Caco-2 (cell line): ENCODE measurements around the gene AP3S1. TPM values are rescaled to one million over a fixed set of nuclear protein-coding genes. Genes with fewer than 3 reads are reported as not detected.

ENCODE experiments used
- BruUV-seq: library from RNA; stranded (reverse); fragments of 400-500 nt; replicated peaks from 2 replicates; lab custom pipeline; 2021; lab: Mats Ljungman, UMichigan
- CTCF ChIA-PET: fragments of 300-600 bp; sonication (Branson Sonifier 250); formaldehyde crosslinking; loops from one replicate; lab custom pipeline; 2022; ENCODE audit warnings: antibody characterized with exemption; lab: Charles Lee
- POLR2A ChIA-PET: fragments of 300-600 bp; sonication (Branson Sonifier 250); formaldehyde crosslinking; loops from one replicate; lab custom pipeline; 2022; ENCODE audit warnings: antibody characterized with exemption; lab: Charles Lee
- DNase-seq, 2 experiments: peaks; one replicate each; pipeline versions ENCODE4 v3.0.0 to v3.0.0-alpha.2; 2020 to 2022
- H3K27me3 ChIP-seq: replicated peaks from 2 replicates; pipeline ENCODE4 v1.6.0; 2011; ENCODE audit warnings: low read length; ENCODE audit not compliant: control insufficient read depth, insufficient read depth
- H3K36me3 ChIP-seq: 2 replicates; pipeline ENCODE4 v1.5.1; 2011; ENCODE audit warnings: low read length; ENCODE audit not compliant: control insufficient read depth, insufficient read depth
- H3K4me1 ChIP-seq: fragments of 250-450 bp; sonication (Bioruptor Pico); 2 replicates; pipeline ENCODE4 v1.5.1; 2020; ENCODE audit warnings: mild to moderate bottlenecking
- H3K4me3 ChIP-seq: 2 replicates; pipeline ENCODE4 v1.5.1; 2011; ENCODE audit warnings: low read depth, mild to moderate bottlenecking, control low read depth, low read length
- H3K9me3 ChIP-seq: fragments of 250-450 bp; sonication (Bioruptor Pico); 2 replicates; pipeline ENCODE4 v1.5.1; 2020; ENCODE audit warnings: mild to moderate bottlenecking, moderate library complexity
- H3K27ac Mint-ChIP-seq: one replicate; pipeline ENCODE4 v1.8.0; 2022; ENCODE audit warnings: mixed read lengths; ENCODE audit not compliant: unreplicated experiment
- H3K27me3 Mint-ChIP-seq: one replicate; pipeline ENCODE4 v1.8.0; 2022; ENCODE audit warnings: mixed read lengths; ENCODE audit not compliant: insufficient read depth, unreplicated experiment
- H3K36me3 Mint-ChIP-seq: one replicate; pipeline ENCODE4 v1.8.0; 2022; ENCODE audit warnings: mild to moderate bottlenecking, mixed read lengths; ENCODE audit not compliant: insufficient read depth, unreplicated experiment
- H3K4me1 Mint-ChIP-seq: one replicate; pipeline ENCODE4 v1.8.0; 2022; ENCODE audit warnings: low read depth, mixed read lengths; ENCODE audit not compliant: unreplicated experiment
- H3K4me3 Mint-ChIP-seq: one replicate; pipeline ENCODE4 v1.8.0; 2022; ENCODE audit warnings: mild to moderate bottlenecking, moderate library complexity, mixed read lengths; ENCODE audit not compliant: unreplicated experiment
- H3K9me3 Mint-ChIP-seq: one replicate; pipeline ENCODE4 v1.8.0; 2022; ENCODE audit warnings: mixed read lengths; ENCODE audit not compliant: unreplicated experiment
- intact Hi-C: fragments of 100-400 bp; cut with micrococcal nuclease; formaldehyde crosslinking; loops from one replicate; pipeline ENCODE4 v1.10.0; 2022; ENCODE audit not compliant: unreplicated experiment
- total RNA-seq: library from RNA; stranded (reverse); gene quantifications from 2 replicates; pipeline ENCODE4 v1.2.3, GENCODE V29; 2022
- TF ChIP-seq, protein P1 (sequence below), 2 experiments: fragments of 200-600 bp in 1 of 2; IDR thresholded peaks; 1 replicate in 1 of 2; 2 replicates in 1 of 2; pipeline versions ENCODE4 v1.5.1 to v1.8.0; 2011 to 2022; ENCODE audit warnings: antibody characterized with exemption in 1 of 2, control low read depth in 1 of 2, inconsistent platforms in 1 of 2, low read depth in 1 of 2, low read length in 1 of 2, mild to moderate bottlenecking in 1 of 2, moderate library complexity in 1 of 2; ENCODE audit not compliant: insufficient read depth in 1 of 2, severe bottlenecking in 1 of 2, unreplicated experiment in 1 of 2

The AP3S1 gene
- total RNA-seq, 1 experiment from 2014 or later: 104 TPM

DNA sequence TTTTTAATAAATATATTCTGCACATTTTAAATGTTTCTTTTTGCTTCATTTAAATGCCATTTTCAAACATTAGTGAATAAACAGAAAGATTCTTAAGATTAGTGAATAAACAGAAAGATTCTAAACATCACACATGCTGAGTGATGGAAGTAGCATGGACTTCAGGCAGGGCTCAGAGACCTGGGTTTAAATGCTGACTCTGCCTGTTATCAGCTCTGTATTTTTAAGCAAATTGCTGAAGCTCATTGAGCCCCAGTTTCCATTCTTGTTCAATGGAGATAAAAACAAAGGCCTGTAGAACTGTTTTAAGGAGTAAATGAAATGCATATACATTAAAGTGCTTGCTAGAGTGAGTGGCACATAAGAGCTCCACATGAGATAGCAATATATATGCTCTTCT, 112.4 kb downstream of the AP3S1 start:
- no TSS peak for BruUV-seq
- Histone ChIP-seq H3K4me3 (no peak overlapping the region), H3K9me3 (no peaks in the 10 kb centered on the region), H3K27me3 (no peaks in the 10 kb centered on the region; the same call in 1 of the 2 replicates), H3K36me3 (no peaks in the 10 kb centered on the region), H3K4me1 (no peaks in the 10 kb centered on the region)
- no peak overlapping the region for H3K4me3 Mint-ChIP-seq
- no peak for DNase-seq
- CTCF ChIA-PET: no interaction called here
- H3K27ac Mint-ChIP-seq: no peak overlapping the region
- no peaks in the 10 kb centered on the region for H3K27me3 Mint-ChIP-seq
- no peaks in the 10 kb centered on the region for H3K4me1 Mint-ChIP-seq
- POLR2A ChIA-PET: no interaction called here
- H3K9me3 Mint-ChIP-seq: no peaks in the 10 kb centered on the region
- TF ChIP-seq, protein P1, sequence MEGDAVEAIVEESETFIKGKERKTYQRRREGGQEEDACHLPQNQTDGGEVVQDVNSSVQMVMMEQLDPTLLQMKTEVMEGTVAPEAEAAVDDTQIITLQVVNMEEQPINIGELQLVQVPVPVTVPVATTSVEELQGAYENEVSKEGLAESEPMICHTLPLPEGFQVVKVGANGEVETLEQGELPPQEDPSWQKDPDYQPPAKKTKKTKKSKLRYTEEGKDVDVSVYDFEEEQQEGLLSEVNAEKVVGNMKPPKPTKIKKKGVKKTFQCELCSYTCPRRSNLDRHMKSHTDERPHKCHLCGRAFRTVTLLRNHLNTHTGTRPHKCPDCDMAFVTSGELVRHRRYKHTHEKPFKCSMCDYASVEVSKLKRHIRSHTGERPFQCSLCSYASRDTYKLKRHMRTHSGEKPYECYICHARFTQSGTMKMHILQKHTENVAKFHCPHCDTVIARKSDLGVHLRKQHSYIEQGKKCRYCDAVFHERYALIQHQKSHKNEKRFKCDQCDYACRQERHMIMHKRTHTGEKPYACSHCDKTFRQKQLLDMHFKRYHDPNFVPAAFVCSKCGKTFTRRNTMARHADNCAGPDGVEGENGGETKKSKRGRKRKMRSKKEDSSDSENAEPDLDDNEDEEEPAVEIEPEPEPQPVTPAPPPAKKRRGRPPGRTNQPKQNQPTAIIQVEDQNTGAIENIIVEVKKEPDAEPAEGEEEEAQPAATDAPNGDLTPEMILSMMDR (IDR thresholded peaks at IDR 0.05; ENCODE audit: insufficient read depth in 1 of 2, low read depth in 1 of 2, low read length in 1 of 2, severe bottlenecking in 1 of 2, unreplicated experiment in 1 of 2): no peak
- no peaks in the 10 kb centered on the region for H3K36me3 Mint-ChIP-seq
- intact Hi-C loops: no loop called here

DNA sequence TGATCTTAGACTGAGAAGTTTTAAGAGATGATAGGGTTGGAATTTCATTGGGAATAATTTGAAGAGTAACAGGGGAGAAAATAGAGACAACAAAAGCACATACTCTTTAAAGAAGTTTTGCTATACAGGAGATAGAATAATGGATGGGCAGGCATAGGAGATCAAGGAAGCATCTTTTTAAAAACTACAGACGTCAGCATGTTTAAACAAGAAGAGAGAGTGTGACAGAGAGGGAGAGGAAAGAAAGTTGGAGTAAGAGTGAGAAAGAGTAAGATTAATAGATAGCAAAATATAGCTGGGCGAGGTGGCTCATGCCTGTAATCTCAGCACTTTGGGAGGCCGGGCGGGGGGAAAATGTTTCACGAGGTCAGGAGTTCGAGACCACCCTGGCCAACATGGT, 115.2 kb downstream of the AP3S1 start:
- H3K4me1 ChIP-seq: no peaks in the 10 kb centered on the region
- intact Hi-C loops: no loop called here
- ChIA-PET POLR2A (no interaction called here), CTCF (no interaction called here)
- H3K36me3 ChIP-seq: no peaks in the 10 kb centered on the region
- H3K4me3 Mint-ChIP-seq: no peak overlapping the region
- no TSS peak for BruUV-seq
- H3K9me3 Mint-ChIP-seq: no peaks in the 10 kb centered on the region
- no peaks in the 10 kb centered on the region for H3K9me3 ChIP-seq
- TF ChIP-seq, protein P1 (IDR thresholded peaks at IDR 0.05; ENCODE audit: insufficient read depth in 1 of 2, low read depth in 1 of 2, low read length in 1 of 2, severe bottlenecking in 1 of 2, unreplicated experiment in 1 of 2): no peak
- H3K4me1 Mint-ChIP-seq: no peaks in the 10 kb centered on the region
- H3K36me3 Mint-ChIP-seq: no peaks in the 10 kb centered on the region
- H3K27me3 Mint-ChIP-seq: no peaks in the 10 kb centered on the region
- no peak for DNase-seq
- H3K4me3 ChIP-seq: no peak overlapping the region
- H3K27me3 ChIP-seq: no peaks in the 10 kb centered on the region; the same call in 1 of the 2 replicates
- H3K27ac Mint-ChIP-seq: no peak overlapping the region

DNA sequence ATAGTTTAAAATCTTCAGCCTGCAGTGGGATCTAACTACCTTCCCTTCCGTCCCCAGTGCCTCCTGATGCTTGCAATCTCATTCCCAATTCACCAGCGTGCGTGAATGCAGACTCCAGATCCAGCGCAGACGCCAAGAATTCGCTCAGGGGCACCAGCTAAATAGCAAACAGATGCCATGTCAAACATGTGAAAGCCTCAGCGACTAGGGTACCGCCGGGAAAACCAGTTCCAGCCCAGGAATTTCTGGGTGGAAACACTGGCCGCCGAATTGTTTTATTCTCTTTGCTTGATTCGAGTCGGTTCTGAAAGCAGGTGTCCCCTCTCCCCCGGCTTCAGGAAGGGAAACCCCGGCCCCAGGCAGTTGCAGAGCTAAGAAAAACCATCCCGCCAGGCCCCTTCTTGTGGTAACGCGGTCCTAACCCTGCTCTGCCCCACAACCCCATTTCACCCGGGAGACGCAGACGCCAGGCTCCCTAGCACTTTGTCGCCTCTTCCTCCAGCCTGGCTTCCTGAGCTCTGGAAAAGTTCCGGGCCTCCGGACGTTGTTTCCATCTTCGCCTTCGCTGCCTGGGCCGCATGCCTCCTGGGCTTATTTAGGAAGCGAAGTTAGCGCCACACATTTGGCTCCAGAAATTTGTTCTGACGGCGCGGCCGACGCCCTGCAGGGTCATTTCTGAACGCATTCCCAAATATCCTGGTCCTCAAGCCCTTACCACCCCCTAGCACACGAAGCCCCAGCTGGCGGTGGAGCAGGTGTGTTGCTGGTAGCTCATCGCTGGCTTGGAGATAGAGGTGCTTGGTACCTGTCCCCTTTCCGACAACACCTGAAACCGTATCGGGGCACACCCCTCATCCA, 119.9 kb downstream of the AP3S1 start:
- H3K9me3 ChIP-seq: no peaks in the 10 kb centered on the region
- TF ChIP-seq, protein P1 (IDR thresholded peaks at IDR 0.05; ENCODE audit: insufficient read depth in 1 of 2, low read depth in 1 of 2, low read length in 1 of 2, severe bottlenecking in 1 of 2, unreplicated experiment in 1 of 2): no peak
- no peaks in the 10 kb centered on the region for H3K4me1 ChIP-seq
- Mint-ChIP-seq H3K4me3 (no peak overlapping the region), H3K9me3 (no peaks in the 10 kb centered on the region), H3K36me3 (no peaks in the 10 kb centered on the region), H3K27me3 (peaks cover 6% of the 10 kb centered on the region), H3K27ac (no peak overlapping the region), H3K4me1 (no peaks in the 10 kb centered on the region)
- H3K36me3 ChIP-seq: no peaks in the 10 kb centered on the region
- CTCF ChIA-PET: no interaction called here
- intact Hi-C loops: no loop called here
- no TSS peak for BruUV-seq
- POLR2A ChIA-PET: no interaction called here
- H3K27me3 ChIP-seq: no peaks in the 10 kb centered on the region
- H3K4me3 ChIP-seq: no peak overlapping the region
- no peak for DNase-seq
